Activated T-cell treated with anti-CD3 and anti-CD28 coated beads, Interleukin-2, amount 50 U/mL, for 72 hours (primary cell): ENCODE measurements around the gene PDX1. TPM values are rescaled to one million over a fixed set of nuclear protein-coding genes. Genes with fewer than 3 reads are reported as not detected.
A peak's percentile ranks its signal among the peaks of the same experiment; 100 is the strongest.

ENCODE experiments used
- ATAC-seq, 2 donors: fragments of 150-1000 bp; cut with Tn5 transposase; replicated peaks in 1 of 2; 2 replicates each; pipeline ENCODE4 v1.10.0; 2021; ENCODE audit warnings: moderate library complexity in 2 of 2, mild to moderate bottlenecking in 1 of 2
- DNase-seq, 2 donors: peaks; one replicate each; pipeline ENCODE4 v3.0.0; 2021 to 2022; ENCODE audit warnings: mixed read lengths in 1 of 2
- H3K27ac Mint-ChIP-seq: one replicate; pipeline ENCODE4 v1.8.0; 2022; ENCODE audit warnings: mild to moderate bottlenecking, moderate library complexity, mixed read lengths
- H3K27me3 Mint-ChIP-seq: one replicate; pipeline ENCODE4 v1.8.0; 2022; ENCODE audit warnings: low read depth, mixed read lengths
- H3K36me3 Mint-ChIP-seq, 2 donors: one replicate each; pipeline ENCODE4 v1.8.0; 2022; ENCODE audit warnings: mixed read lengths in 2 of 2, mild to moderate bottlenecking in 1 of 2; ENCODE audit not compliant: insufficient read depth in 2 of 2
- H3K4me1 Mint-ChIP-seq: one replicate; pipeline ENCODE4 v1.8.0; 2022; ENCODE audit warnings: low read depth, mixed read lengths
- H3K4me3 Mint-ChIP-seq, 2 donors: one replicate each; pipeline ENCODE4 v1.8.0; 2022; ENCODE audit warnings: mild to moderate bottlenecking in 2 of 2, mixed read lengths in 2 of 2, moderate library complexity in 2 of 2
- H3K9me3 Mint-ChIP-seq, 2 donors: one replicate each; pipeline ENCODE4 v1.8.0; 2022; ENCODE audit warnings: mixed read lengths in 2 of 2
- total RNA-seq, 2 donors: library from RNA; stranded (reverse); gene quantifications; one replicate each; pipeline ENCODE4 v1.2.3, GENCODE V29; 2022

PDX1 gene
- not detected for total RNA-seq

DNA sequence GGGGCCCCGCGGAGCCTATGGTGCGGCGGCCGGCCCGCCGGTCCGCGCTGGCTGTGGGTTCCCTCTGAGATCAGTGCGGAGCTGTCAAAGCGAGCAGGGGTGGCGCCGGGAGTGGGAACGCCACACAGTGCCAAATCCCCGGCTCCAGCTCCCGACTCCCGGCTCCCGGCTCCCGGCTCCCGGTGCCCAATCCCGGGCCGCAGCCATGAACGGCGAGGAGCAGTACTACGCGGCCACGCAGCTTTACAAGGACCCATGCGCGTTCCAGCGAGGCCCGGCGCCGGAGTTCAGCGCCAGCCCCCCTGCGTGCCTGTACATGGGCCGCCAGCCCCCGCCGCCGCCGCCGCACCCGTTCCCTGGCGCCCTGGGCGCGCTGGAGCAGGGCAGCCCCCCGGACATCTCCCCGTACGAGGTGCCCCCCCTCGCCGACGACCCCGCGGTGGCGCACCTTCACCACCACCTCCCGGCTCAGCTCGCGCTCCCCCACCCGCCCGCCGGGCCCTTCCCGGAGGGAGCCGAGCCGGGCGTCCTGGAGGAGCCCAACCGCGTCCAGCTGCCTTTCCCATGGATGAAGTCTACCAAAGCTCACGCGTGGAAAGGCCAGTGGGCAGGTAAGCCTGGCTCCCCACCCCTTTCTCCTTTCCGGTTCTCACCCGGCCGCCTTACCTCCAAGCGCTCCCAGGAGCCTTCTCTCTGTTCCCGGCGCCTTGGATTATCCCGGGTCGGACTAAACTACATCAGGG, at the start of gene PDX1:
Gene PDX1, plus strand, starts transcription at position 67 of the 743 bp plus-strand sequence. Its CDS starts 139 bp downstream, at position 206.
- Mint-ChIP-seq H3K4me1 (peaks cover 40% of the 10 kb centered on the region), H3K9me3 (no peaks in the 10 kb centered on the region)
- DNase-seq = peak; percentile 11 to 66

DNA sequence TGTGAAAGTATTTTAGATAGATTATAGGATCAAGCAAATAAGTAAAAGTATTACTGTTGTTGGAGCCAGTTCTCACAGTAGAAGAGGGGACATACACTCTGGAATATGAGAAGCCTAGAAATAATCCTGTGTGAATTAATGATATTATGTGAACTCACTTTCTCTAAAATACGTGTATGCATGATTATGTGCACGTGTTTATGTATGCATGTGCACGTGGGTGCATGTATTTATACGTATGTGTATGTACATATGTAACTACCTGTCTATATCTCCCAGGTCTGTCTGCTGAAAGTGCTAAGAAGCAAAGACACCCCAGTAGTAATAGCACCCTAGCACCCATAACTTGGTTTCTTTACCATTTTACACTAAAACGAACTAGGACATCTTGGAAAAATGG, 41.5 kb upstream of the PDX1 start:
- Mint-ChIP-seq H3K27ac (no peak overlapping the region), H3K27me3 (peaks cover 70% of the 10 kb centered on the region)

More for the DNA sequence above, at the start of gene PDX1:
- Mint-ChIP-seq H3K4me3 (peak within 1 kb of the TSS; percentile 89 to 90), H3K27me3 (peaks cover 78% of the 10 kb centered on the region), H3K36me3 (peaks cover 0 to 1% of the 10 kb centered on the region in 2 donors), H3K27ac (peak within 1 kb of the TSS; percentile 79)
- peak; percentile 77 to 85 for ATAC-seq

DNA sequence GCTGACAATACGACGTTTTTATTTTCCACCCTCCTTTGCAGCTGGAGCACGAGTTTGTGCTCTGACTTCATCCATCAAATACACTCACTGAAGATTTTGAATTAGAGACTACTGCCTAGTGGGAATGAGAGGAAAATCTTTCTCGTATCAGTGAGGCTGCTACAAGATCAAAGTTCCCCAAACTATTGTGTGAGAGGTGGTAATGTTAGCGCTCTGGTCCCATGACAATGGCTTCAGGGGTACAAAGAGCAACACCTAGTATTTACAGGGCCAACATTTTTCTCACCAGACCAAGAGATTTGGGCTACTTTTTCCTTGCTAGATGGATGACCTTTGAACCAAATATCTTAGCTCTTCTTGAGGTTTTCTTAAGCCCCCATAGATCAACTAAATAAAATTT, 30.3 kb upstream of the PDX1 start:
- Mint-ChIP-seq H3K27ac (no peak overlapping the region), H3K9me3 (peaks cover 4 to 9% of the 10 kb centered on the region in 2 donors), H3K4me1 (no peaks in the 10 kb centered on the region), H3K4me3 (no peak overlapping the region), H3K36me3 (peaks cover 2 to 9% of the 10 kb centered on the region in 2 donors), H3K27me3 (peaks cover 18% of the 10 kb centered on the region)
- ATAC-seq = no peak
- DNase-seq = no peak

More for the DNA sequence above, 41.5 kb upstream of the PDX1 start:
- no peaks in the 10 kb centered on the region for H3K9me3 Mint-ChIP-seq
- no peak overlapping the region for H3K4me3 Mint-ChIP-seq
- no peak for DNase-seq
- ATAC-seq = no peak
- no peaks in the 10 kb centered on the region for H3K4me1 Mint-ChIP-seq
- H3K36me3 Mint-ChIP-seq = no peaks in the 10 kb centered on the region

DNA sequence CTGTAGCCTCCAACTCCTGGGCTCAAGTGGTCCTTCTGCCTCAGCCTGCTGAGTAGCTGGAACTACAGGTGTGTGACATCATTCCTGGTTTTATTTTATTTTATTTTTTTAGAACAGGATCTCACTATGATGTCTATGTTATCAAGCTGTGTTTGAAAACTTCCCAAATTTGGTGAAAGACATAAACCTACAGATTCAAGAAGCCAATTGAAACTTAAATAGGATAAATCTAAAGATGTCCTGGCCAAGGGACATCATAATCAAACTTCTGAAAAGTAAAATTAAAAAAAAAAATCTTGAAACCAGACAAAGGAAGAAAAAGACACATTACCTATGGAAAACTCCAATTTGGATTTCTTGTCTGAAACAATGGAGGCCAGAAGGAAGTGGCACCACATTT, 23.1 kb upstream of the PDX1 start:
- no peak overlapping the region for H3K4me3 Mint-ChIP-seq
- peaks cover 4 to 9% of the 10 kb centered on the region in 2 donors for H3K9me3 Mint-ChIP-seq
- H3K4me1 Mint-ChIP-seq = no peaks in the 10 kb centered on the region
- no peak for DNase-seq
- H3K27me3 Mint-ChIP-seq = peaks cover 63% of the 10 kb centered on the region
- H3K27ac Mint-ChIP-seq = no peak overlapping the region
- peaks cover 2 to 9% of the 10 kb centered on the region in 2 donors for H3K36me3 Mint-ChIP-seq
- no peak for ATAC-seq

DNA sequence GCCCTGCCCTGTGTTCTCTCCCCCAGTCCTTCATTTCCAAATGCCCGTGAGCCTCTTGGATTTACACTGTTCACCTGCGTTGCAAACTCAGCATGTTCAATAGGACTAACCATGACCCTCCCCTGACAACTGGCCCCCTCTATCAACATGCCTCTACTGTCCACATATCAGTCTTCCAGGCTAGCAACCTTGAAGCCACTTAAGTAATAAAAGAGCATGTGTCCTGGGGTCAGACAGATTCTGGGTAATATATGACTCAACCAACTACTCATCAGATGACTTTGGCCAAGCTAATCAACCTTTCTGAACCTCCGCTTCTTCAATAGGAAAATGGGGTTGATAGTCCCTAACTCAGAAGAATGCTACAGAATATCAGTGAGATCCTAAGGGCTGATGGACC, 15.1 kb upstream of the PDX1 start:
- no peaks in the 10 kb centered on the region for H3K9me3 Mint-ChIP-seq
- H3K27ac Mint-ChIP-seq = no peak overlapping the region
- H3K36me3 Mint-ChIP-seq = no peaks in the 10 kb centered on the region
- H3K4me1 Mint-ChIP-seq = no peaks in the 10 kb centered on the region
- H3K27me3 Mint-ChIP-seq = peaks cover 66% of the 10 kb centered on the region
- no peak for DNase-seq
- H3K4me3 Mint-ChIP-seq = no peak overlapping the region
- no peak for ATAC-seq

DNA sequence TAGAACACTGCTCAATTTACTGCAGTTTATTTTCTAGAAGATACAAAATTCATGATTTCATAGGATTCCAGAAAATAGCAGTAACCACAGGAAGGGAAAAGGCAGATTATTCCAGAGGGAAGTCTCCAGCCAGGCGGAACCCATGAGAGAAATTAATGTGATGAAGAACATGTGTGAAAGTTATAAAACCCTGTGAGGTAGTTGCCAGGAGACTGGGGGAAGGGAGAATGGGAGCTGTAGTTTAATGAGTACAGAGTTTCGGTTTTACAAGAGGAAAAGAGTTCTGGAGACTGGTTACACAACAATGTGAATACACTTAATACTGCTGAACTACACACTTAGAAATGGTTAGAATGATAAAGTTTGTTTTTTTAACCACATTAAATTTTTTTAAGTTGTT, 14.2 kb upstream of the PDX1 start:
- Mint-ChIP-seq H3K27ac (no peak overlapping the region), H3K36me3 (no peaks in the 10 kb centered on the region), H3K4me3 (no peak overlapping the region), H3K27me3 (peaks cover 68% of the 10 kb centered on the region), H3K4me1 (no peaks in the 10 kb centered on the region), H3K9me3 (no peaks in the 10 kb centered on the region)
- no peak for ATAC-seq
- no peak for DNase-seq

DNA sequence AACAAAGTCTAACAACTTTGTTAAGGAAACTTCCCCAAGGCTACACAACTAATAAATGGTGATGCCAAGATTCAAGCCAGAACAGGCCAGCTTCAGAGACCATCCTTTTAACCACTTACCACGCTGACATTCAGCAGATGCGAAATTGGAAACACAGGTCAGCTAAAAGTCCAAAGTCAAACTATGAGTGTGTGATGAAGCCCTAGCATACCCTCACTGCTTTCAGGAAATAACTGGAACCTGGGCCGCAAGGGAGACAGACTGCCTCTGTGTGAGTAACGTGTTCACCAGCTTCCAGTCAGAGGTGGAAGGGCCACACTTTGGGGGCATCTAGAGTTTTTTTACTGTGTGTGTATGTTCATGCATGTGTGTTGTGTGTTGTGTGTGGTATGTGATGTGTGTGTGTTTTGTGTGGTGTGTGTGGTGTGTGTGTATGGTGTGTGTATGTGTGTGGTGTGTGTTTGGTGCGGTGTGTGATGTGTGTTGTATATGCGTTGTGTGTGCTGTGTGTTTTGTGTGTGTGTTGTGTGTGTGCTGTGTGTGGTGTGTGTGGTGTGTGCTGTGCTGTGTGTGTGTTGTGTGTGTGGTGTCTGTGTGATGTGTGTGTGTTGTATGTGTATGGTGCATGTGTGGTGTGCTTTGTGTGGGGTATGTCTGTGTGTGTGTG, 12.5 kb upstream of the PDX1 start:
- H3K27ac Mint-ChIP-seq = no peak overlapping the region
- ATAC-seq (no peak), DNase-seq (no peak)
- peaks cover 68% of the 10 kb centered on the region for H3K27me3 Mint-ChIP-seq
- no peaks in the 10 kb centered on the region for H3K9me3 Mint-ChIP-seq
- no peaks in the 10 kb centered on the region for H3K36me3 Mint-ChIP-seq
- no peak overlapping the region for H3K4me3 Mint-ChIP-seq
- H3K4me1 Mint-ChIP-seq = no peaks in the 10 kb centered on the region

DNA sequence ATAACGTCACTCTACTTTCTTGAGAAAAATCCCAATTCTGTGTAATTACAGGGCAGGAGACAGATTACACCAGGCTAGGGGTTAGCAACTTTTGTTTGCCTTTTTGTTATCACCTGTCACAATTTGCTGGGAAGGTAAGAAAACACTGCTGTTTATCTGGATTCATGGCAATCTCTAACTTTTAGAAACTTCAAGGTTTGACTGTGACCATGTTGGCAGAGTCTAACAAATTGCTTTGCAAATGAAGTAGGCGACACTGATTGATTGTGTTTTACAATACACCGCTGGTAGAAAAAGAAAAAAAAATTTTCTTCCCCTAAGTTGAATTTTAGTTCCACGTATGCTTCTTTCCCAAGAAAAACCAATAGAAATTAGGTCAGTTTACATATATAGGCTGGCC, 10.4 kb upstream of the PDX1 start:
- no peak for ATAC-seq
- DNase-seq = no peak
- H3K27ac Mint-ChIP-seq = no peak overlapping the region
- H3K9me3 Mint-ChIP-seq = no peaks in the 10 kb centered on the region
- H3K4me1 Mint-ChIP-seq = no peaks in the 10 kb centered on the region
- peaks cover 66% of the 10 kb centered on the region for H3K27me3 Mint-ChIP-seq
- no peaks in the 10 kb centered on the region for H3K36me3 Mint-ChIP-seq
- H3K4me3 Mint-ChIP-seq = no peak overlapping the region

DNA sequence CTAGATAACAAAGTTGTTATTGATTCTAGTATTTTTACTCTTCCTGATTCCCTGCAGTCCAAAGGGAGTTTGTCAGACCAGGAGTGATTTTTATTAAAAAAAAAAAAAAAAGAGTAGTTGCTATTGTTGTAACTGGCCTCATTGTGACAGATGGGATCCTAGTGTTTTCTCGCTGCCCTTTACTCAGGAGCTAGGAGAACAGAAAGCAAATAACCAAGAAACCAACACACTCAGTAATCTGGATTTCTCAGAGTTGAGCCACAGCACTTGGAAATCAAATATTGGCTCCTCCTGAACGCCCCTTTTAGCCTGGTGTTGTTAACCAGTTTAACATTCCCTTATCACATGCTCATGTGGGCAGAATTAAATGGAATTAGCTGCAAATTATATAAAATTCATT, 8.3 kb upstream of the PDX1 start:
- H3K4me3 Mint-ChIP-seq = no peak overlapping the region
- DNase-seq (no peak), ATAC-seq (no peak)
- H3K4me1 Mint-ChIP-seq = no peaks in the 10 kb centered on the region
- H3K27ac Mint-ChIP-seq = no peak overlapping the region
- no peaks in the 10 kb centered on the region for H3K9me3 Mint-ChIP-seq
- no peaks in the 10 kb centered on the region for H3K36me3 Mint-ChIP-seq
- peaks cover 72% of the 10 kb centered on the region for H3K27me3 Mint-ChIP-seq

DNA sequence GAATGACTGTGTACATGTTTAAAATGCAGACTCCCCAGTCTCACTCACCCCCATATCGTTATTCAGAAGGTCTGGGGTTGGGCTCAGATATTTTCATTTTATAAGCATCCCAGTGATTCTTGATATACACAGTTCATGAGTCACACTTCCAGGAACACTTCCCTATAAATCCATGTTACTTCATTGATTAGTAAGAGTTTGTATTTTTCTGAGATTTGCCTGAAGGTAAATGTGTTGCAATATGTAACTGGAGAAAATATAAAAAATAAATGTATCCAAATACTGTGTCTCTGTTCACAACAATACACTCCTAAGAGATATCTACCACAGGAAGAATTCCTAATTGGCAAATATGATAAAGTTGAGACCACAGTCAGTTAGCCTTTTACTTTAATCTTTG, 6.6 kb upstream of the PDX1 start:
- H3K9me3 Mint-ChIP-seq = no peaks in the 10 kb centered on the region
- peaks cover 74% of the 10 kb centered on the region for H3K27me3 Mint-ChIP-seq
- DNase-seq (no peak), ATAC-seq (no peak)
- peaks cover 13% of the 10 kb centered on the region for H3K4me1 Mint-ChIP-seq
- no peaks in the 10 kb centered on the region for H3K36me3 Mint-ChIP-seq
- H3K27ac Mint-ChIP-seq = no peak overlapping the region
- no peak overlapping the region for H3K4me3 Mint-ChIP-seq

DNA sequence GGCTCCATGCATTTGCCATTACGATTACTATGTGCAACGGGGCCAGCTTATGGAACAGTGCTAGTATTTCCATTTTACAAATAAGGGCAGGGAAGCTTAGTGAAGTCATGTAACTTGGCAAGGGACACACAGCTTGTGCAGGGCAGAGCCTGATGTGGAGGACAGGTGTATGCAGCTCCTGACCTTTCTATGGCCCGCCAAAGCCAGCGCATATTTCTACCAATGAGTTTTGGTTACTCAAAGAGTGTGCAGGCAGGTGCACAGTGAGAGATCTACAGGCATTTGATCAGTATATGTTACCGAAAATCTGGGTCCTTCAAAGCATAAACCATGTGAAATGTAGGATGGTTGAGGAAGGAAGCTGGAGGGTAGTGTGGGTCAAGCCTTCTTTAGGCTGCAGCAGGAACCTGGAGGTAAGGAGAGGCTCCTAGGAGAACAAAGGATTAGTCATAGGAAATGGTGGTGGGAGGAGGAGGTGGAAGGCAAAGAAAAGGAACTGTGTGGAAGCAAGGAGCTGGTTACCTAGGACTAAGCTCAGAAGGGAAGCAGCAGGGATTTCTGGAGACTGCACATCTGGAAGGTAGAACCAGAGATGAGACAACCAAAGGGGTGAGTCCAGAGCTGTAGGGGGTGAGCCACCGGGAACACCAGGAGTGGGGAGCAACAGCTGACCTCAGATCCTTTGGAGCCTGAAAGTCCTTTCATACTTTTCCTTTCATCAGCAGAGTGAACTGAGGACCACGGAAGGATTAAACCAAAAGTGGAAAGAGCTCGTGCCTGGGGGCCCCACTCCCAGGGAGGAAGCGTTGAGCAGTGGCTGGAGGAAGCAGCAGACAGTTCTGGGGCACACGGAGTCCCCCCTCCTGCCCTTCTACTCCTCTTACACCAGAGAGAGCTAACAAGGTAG, 4.2 kb upstream of the PDX1 start:
- DNase-seq = no peak
- no peak overlapping the region for H3K4me3 Mint-ChIP-seq
- H3K4me1 Mint-ChIP-seq = peaks cover 22% of the 10 kb centered on the region
- peaks cover 70% of the 10 kb centered on the region for H3K27me3 Mint-ChIP-seq
- no peaks in the 10 kb centered on the region for H3K9me3 Mint-ChIP-seq
- ATAC-seq = no peak
- H3K27ac Mint-ChIP-seq = no peak overlapping the region
- H3K36me3 Mint-ChIP-seq = peaks cover 0 to under 1% of the 10 kb centered on the region in 2 donors

DNA sequence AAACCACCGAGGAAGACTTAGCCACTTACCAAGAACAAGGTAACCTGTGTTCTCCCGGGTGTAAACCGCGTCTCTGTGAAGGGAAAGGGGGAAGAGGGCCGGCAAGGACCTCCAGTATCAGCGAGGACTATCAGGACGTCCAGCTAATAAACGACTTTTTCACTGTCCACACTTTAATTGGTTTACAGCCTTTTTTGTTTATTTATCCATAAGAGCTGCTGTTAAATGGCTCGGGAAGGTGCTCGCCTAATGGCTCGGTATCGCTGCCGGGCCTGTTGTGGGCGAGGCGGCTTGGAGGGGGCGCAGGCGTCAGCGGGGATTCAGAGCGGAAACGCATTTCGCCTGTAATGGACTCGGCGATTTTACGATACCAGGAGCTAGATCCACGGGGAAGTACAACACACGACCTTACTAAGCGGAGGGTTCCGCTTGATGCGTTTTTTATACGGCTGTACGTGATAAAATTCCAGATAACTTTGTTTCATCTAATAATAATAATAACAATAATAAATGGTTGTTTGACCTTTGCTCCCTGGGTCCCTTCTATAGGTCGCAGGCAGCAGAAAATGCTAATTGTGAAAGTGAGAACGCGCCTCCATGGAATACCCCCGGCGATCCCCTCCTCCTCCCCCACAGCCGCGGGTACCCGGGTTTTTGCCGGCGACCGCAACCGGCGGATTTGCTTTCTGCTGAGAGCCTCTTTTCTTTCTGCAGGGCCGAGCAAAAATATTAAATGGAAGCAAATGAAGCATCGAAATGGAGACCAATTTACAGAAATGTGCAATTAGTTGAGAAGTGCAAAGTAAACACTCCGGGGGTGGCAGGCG, 2.5 kb upstream of the PDX1 start:
- Mint-ChIP-seq H3K27ac (no peak overlapping the region), H3K27me3 (peaks cover 67% of the 10 kb centered on the region), H3K36me3 (peaks cover 0 to 1% of the 10 kb centered on the region in 2 donors), H3K4me1 (peaks cover 28% of the 10 kb centered on the region), H3K9me3 (no peaks in the 10 kb centered on the region), H3K4me3 (peak overlapping the region; percentile 69 to 73)
- DNase-seq (peak; percentile 8 to 16), ATAC-seq (no peak)
